Activated B cell treated with CpG ODN at 0.5 μM for 24 hours (primary cell): ENCODE data around the gene PIP4P1. TPM values are rescaled to one million over a fixed set of nuclear protein-coding genes. Genes with fewer than 3 reads are reported as not detected.

Source experiments
- ATAC-seq: fragments of 200-7000 bp; cut with Tn5 transposase; one replicate; pipeline ENCODE4 v1.10.0; 2021; ENCODE audit warnings: low read depth, mild to moderate bottlenecking, moderate library complexity
- CTCF ChIA-PET: fragments of 350-600 bp; sonication (Branson Sonifier 250); formaldehyde crosslinking; loops from one replicate; lab custom pipeline; 2021; ENCODE audit warnings: antibody characterized with exemption; lab: Charles Lee
- POLR2A ChIA-PET: fragments of 350-600 bp; sonication (Branson Sonifier 250); formaldehyde crosslinking; loops from one replicate; lab custom pipeline; 2021; ENCODE audit warnings: antibody characterized with exemption; lab: Charles Lee
- DNase-seq: peaks from one replicate; pipeline ENCODE4 v3.0.0; 2022
- H3K27ac Mint-ChIP-seq: one replicate; pipeline ENCODE4 v1.8.0; 2020; ENCODE audit warnings: mixed read lengths
- H3K27me3 Mint-ChIP-seq: one replicate; pipeline ENCODE4 v1.8.0; 2021; ENCODE audit warnings: mixed read lengths
- H3K36me3 Mint-ChIP-seq: one replicate; pipeline ENCODE4 v1.8.0; 2021; ENCODE audit warnings: low read depth, mixed read lengths
- H3K4me1 Mint-ChIP-seq: one replicate; pipeline ENCODE4 v1.8.0; 2021; ENCODE audit warnings: mixed read lengths
- H3K4me3 Mint-ChIP-seq: one replicate; pipeline ENCODE4 v1.8.0; 2020; ENCODE audit warnings: mild to moderate bottlenecking, mixed read lengths
- H3K9me3 Mint-ChIP-seq: one replicate; pipeline ENCODE4 v1.8.0; 2020; ENCODE audit warnings: mixed read lengths
- intact Hi-C: fragments of 100-400 bp; cut with micrococcal nuclease; formaldehyde crosslinking; loops from one replicate; pipeline ENCODE4 v1.15.1; 2024
- total RNA-seq: library from RNA; stranded (reverse); gene quantifications from 2 replicates; pipeline ENCODE4 v1.2.3, GENCODE V29; 2022
- TF ChIP-seq, protein P1 (sequence below): fragments of 200-600 bp; IDR thresholded peaks from one replicate; pipeline ENCODE4 v1.8.0; 2022; ENCODE audit warnings: antibody characterized with exemption, mild to moderate bottlenecking

The PIP4P1 gene
- total RNA-seq, 1 donor from 2014 or later = 87.3 TPM

DNA sequence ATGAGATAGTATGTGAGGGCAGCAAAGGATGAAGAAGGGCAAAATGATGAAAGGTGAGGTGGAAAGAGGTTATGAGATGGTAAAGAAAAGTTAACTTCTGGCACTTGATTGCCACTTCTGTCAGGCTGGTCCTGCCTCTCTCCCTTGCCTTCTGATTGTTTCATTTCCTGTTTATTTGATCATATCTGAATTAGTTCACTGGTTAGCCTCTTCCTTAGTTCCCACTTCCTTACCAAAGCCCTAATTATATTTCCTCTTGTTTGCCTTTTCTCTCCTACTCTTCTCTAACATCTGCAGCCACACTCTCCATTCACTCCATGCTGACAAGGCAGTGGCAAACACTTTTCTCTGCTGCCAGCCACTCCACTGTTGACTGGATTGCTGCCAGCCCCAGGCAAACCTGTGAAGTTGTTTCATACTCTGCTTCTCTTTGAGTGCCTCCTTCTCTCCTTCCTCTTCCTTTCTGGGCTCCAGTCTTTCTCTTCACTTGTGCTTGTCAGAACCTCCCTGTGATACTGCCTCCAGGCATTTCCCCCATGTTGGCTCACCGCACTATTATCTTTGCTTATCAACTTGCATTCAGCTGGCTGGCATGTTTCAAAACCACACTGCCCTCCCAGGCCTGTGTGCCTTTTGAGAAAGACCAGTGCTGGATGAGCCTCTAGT, 16.1 kb upstream of the PIP4P1 start:
- ChIA-PET POLR2A (interaction anchor here (0.5 to 2.6 kb wide), 4 partner anchors 8 to 135 kb away, joined by 3 to 9 read pairs (median 6); partner anchors contain the start of genes PIP4P1 and PNP), CTCF (interaction anchor here (0.8 to 3.9 kb wide), 2 partner anchors 15 to 63 kb away, joined by 3 to 13 read pairs; partner anchors contain the start of gene TEP1)
- TF ChIP-seq, protein P1, sequence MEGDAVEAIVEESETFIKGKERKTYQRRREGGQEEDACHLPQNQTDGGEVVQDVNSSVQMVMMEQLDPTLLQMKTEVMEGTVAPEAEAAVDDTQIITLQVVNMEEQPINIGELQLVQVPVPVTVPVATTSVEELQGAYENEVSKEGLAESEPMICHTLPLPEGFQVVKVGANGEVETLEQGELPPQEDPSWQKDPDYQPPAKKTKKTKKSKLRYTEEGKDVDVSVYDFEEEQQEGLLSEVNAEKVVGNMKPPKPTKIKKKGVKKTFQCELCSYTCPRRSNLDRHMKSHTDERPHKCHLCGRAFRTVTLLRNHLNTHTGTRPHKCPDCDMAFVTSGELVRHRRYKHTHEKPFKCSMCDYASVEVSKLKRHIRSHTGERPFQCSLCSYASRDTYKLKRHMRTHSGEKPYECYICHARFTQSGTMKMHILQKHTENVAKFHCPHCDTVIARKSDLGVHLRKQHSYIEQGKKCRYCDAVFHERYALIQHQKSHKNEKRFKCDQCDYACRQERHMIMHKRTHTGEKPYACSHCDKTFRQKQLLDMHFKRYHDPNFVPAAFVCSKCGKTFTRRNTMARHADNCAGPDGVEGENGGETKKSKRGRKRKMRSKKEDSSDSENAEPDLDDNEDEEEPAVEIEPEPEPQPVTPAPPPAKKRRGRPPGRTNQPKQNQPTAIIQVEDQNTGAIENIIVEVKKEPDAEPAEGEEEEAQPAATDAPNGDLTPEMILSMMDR = no peak
- peaks cover 63% of the 10 kb centered on the region for H3K36me3 Mint-ChIP-seq
- peak; percentile 80 for ATAC-seq
- no peaks in the 10 kb centered on the region for H3K9me3 Mint-ChIP-seq
- no peaks in the 10 kb centered on the region for H3K27me3 Mint-ChIP-seq
- intact Hi-C loops = loop anchor here (1.0 kb wide), 2 partner anchors 12 to 22 kb away; partner anchors contain the start of gene APEX1
- peak overlapping the region; percentile 21 for H3K4me3 Mint-ChIP-seq
- DNase-seq = no peak
- peaks cover 41% of the 10 kb centered on the region for H3K4me1 Mint-ChIP-seq
- peak overlapping the region; percentile 89 for H3K27ac Mint-ChIP-seq

DNA sequence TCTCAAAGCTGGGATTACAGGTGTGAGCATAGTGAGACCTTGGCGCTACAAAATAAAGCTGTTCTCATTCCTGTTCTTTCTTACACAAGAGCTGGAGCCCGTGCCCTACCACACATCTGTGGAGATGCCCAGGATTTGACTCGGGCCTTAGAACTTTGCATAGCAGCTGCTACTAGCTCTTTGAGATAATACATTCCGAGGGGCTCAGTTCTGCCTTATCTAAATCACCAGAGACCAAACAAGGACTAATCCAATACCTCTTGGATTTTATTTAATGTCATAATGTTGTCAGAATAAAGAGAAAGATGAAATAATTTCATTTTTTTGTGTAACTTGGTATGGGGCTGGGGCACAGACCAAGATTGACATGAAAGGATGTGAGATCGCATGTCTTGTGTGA, 15.5 kb upstream of the PIP4P1 start:
- Mint-ChIP-seq H3K4me1 (peaks cover 45% of the 10 kb centered on the region), H3K27me3 (no peaks in the 10 kb centered on the region), H3K9me3 (no peaks in the 10 kb centered on the region), H3K4me3 (peak overlapping the region; percentile 21), H3K27ac (peak overlapping the region; percentile 89), H3K36me3 (peaks cover 68% of the 10 kb centered on the region)
- ChIA-PET CTCF (interaction anchor here (3.9 kb wide), 1 partner anchor 62 kb away, joined by 13 read pairs; the partner anchor contains the start of gene TEP1), POLR2A (interaction anchor here (1.0 kb wide), 1 partner anchor 15 kb away, joined by 3 read pairs; the partner anchor contains the start of gene PIP4P1)
- ATAC-seq (no peak), DNase-seq (no peak)
- intact Hi-C loops = loop anchor here (1.0 kb wide), 2 partner anchors 13 to 21 kb away; partner anchors contain the start of gene APEX1
- TF ChIP-seq, protein P1 = no peak

DNA sequence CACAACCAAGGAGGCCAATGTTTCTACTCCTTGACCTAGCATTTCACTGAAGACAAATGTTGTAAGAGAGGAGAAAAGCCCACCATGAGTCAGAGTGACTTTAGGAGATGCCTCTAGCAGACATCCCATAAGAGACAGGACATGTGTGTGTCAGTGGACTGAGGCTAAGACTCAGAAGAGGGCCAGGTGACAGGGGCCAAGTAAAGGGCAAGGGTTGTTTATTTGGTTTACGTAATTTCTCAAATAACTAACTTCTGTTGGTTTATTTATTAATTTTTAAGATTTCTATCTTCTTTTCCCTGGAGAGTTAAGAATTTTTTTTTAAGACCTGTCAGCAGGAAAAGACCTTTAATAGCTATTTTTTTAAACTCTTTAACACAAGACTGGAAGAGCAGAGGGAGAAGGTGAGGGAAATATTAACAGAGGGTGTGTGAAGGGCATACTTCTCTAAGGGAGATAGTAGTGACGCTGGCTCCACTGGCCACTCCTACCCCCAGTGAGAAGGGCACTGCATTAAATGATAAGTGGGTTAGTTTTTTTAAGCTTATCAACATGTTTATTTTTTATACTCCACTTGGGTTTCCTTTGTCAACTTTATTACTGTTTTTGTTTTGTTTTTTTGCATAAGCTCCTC, 11.4 kb upstream of the PIP4P1 start:
- CTCF ChIA-PET = interaction anchor here (0.9 kb wide), 1 partner anchor 57 kb away, joined by 4 read pairs; no protein-coding TSS in a partner anchor
- POLR2A ChIA-PET = interaction anchor here (0.8 to 1.1 kb wide), 3 partner anchors 9 to 18 kb away, joined by 3 to 5 read pairs (median 4); partner anchors contain the start of genes APEX1, OSGEP and PIP4P1
- DNase-seq (no peak), ATAC-seq (no peak)
- H3K4me3 Mint-ChIP-seq = peak overlapping the region; percentile 35
- H3K4me1 Mint-ChIP-seq = peaks cover 57% of the 10 kb centered on the region
- no peaks in the 10 kb centered on the region for H3K9me3 Mint-ChIP-seq
- intact Hi-C loops = no loop called here
- H3K36me3 Mint-ChIP-seq = peaks cover 68% of the 10 kb centered on the region
- H3K27me3 Mint-ChIP-seq = no peaks in the 10 kb centered on the region
- TF ChIP-seq, protein P1 = no peak
- peak overlapping the region; percentile 37 for H3K27ac Mint-ChIP-seq

DNA sequence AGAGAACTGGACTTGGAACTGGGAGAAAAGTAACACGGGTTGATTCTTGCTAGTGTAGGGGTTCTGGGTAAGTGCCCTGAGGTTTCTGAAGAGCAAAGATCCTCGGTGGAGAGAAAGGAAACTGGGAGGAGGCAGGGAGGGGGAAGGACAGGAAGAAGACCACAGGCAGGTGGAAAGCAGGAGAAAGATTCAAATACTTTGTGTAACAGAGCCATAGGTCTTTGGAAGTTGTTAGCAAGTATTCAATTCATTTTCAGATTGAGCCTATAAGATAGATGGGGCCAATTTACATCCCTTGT, 9.3 kb upstream of the PIP4P1 start:
- CTCF ChIA-PET = interaction anchor here (1.1 to 2.4 kb wide), 2 partner anchors 55 to 211 kb away, joined by 3 to 14 read pairs; no protein-coding TSS in a partner anchor
- TF ChIP-seq, protein P1 = no peak
- Mint-ChIP-seq H3K4me1 (peaks cover 41% of the 10 kb centered on the region), H3K36me3 (peaks cover 47% of the 10 kb centered on the region), H3K4me3 (peak overlapping the region; percentile 95), H3K27me3 (no peaks in the 10 kb centered on the region), H3K9me3 (no peaks in the 10 kb centered on the region), H3K27ac (peak overlapping the region; percentile 93)
- DNase-seq (no peak), ATAC-seq (no peak)
- intact Hi-C loops = loop anchor here (1.0 kb wide), 1 partner anchor 21 kb away; no protein-coding TSS in a partner anchor
- POLR2A ChIA-PET = interaction anchor here (1.2 to 3.1 kb wide), 11 partner anchors 8 to 140 kb away, joined by 3 to 58 read pairs (median 15); partner anchors contain the start of genes APEX1, OSGEP, PARP2 and PIP4P1
